ENCODE data around the gene ATAT1.
"Not testable (repeated sequence)": the region's sequence is repeated elsewhere in the genome, so short reads cannot be mapped to it uniquely, and the experiment has no call there.

ATAT1 gene

GRCh38 chr6:30666300-30666699, 39.6 kb downstream of the ATAT1 start:
- not testable (repeated sequence) for H3K9ac ChIP-seq (ENCODE audit: low read length); H3K27me3 ChIP-seq (ENCODE audit: control insufficient read depth, insufficient read depth, low read length); H3K4me1 ChIP-seq (ENCODE audit: control insufficient read depth, insufficient read depth, low read length); H3K4me3 ChIP-seq (ENCODE audit: low read length); H3K27ac ChIP-seq (ENCODE audit: low read depth, low read length)
- peaks cover 58% of the 10 kb centered on the region for H3K36me3 ChIP-seq (ENCODE audit: control insufficient read depth, insufficient read depth, low read length)

- peaks cover 5% of the 10 kb centered on the region for H3K4me1 ChIP-seq (ENCODE audit: control insufficient read depth, insufficient read depth, low read length)
- H3K27me3 ChIP-seq (ENCODE audit: control insufficient read depth, insufficient read depth, low read length), result no peaks in the 10 kb centered on the region
- no peak overlapping the region for H3K27ac ChIP-seq (ENCODE audit: low read depth, low read length)
- no peak overlapping the region for H3K4me3 ChIP-seq (ENCODE audit: low read length)
- H3K9ac ChIP-seq (ENCODE audit: low read length), result no peak overlapping the region
- peaks cover 23% of the 10 kb centered on the region for H3K36me3 ChIP-seq (ENCODE audit: control insufficient read depth, insufficient read depth, low read length)
These were observed 44.3 kb downstream of the ATAT1 start for GRCh38 chr6:30670760-30671527.

- peak within 1 kb of the TSS; percentile 71 for H3K4me3 ChIP-seq (ENCODE audit: low read length)
- peak within 1 kb of the TSS; percentile 42 for H3K9ac ChIP-seq (ENCODE audit: low read length)
- H3K36me3 ChIP-seq (ENCODE audit: control insufficient read depth, insufficient read depth, low read length), result peaks cover 28% of the 10 kb centered on the region
- peak within 1 kb of the TSS; percentile 65 for H3K27ac ChIP-seq (ENCODE audit: low read depth, low read length)
- H3K4me1 ChIP-seq (ENCODE audit: control insufficient read depth, insufficient read depth, low read length), result peaks cover 5% of the 10 kb centered on the region
- H3K27me3 ChIP-seq (ENCODE audit: control insufficient read depth, insufficient read depth, low read length), result no peaks in the 10 kb centered on the region
These were observed 46.0 kb downstream of the ATAT1 start, which contains the start of gene DHX16 for GRCh38 chr6:30672445-30673253. Gene DHX16 (minus strand): TSS chr6:30673006. CDS start chr6:30672841, 165 bp downstream.

GRCh38 chr6:30676660-30677285, 50.1 kb downstream of the ATAT1 start:
- Histone ChIP-seq H3K9ac (ENCODE audit: low read length) (no peak overlapping the region), H3K4me1 (ENCODE audit: control insufficient read depth, insufficient read depth, low read length) (peaks cover 20% of the 10 kb centered on the region), H3K27ac (ENCODE audit: low read depth, low read length) (no peak overlapping the region), H3K4me3 (ENCODE audit: low read length) (no peak overlapping the region), H3K27me3 (ENCODE audit: control insufficient read depth, insufficient read depth, low read length) (no peaks in the 10 kb centered on the region), H3K36me3 (ENCODE audit: control insufficient read depth, insufficient read depth, low read length) (peaks cover 22% of the 10 kb centered on the region)

- peak overlapping the region; percentile 77 for H3K27ac ChIP-seq (ENCODE audit: low read depth, low read length)
- peaks cover 22% of the 10 kb centered on the region for H3K36me3 ChIP-seq (ENCODE audit: control insufficient read depth, insufficient read depth, low read length)
- H3K9ac ChIP-seq (ENCODE audit: low read length), result no peak overlapping the region
- peak overlapping the region; percentile 54 for H3K4me3 ChIP-seq (ENCODE audit: low read length)
- no peaks in the 10 kb centered on the region for H3K27me3 ChIP-seq (ENCODE audit: control insufficient read depth, insufficient read depth, low read length)
- H3K4me1 ChIP-seq (ENCODE audit: control insufficient read depth, insufficient read depth, low read length), result peaks cover 31% of the 10 kb centered on the region
These were observed 52.5 kb downstream of the ATAT1 start for GRCh38 chr6:30678964-30679726.

- Histone ChIP-seq H3K4me1 (ENCODE audit: control insufficient read depth, insufficient read depth, low read length) (peaks cover 31% of the 10 kb centered on the region), H3K9ac (ENCODE audit: low read length) (no peak overlapping the region), H3K4me3 (ENCODE audit: low read length) (peak overlapping the region; percentile 54), H3K36me3 (ENCODE audit: control insufficient read depth, insufficient read depth, low read length) (peaks cover 22% of the 10 kb centered on the region), H3K27ac (ENCODE audit: low read depth, low read length) (peak overlapping the region; percentile 77), H3K27me3 (ENCODE audit: control insufficient read depth, insufficient read depth, low read length) (no peaks in the 10 kb centered on the region)
These were observed 53.3 kb downstream of the ATAT1 start for GRCh38 chr6:30679765-30680535.

DNA sequence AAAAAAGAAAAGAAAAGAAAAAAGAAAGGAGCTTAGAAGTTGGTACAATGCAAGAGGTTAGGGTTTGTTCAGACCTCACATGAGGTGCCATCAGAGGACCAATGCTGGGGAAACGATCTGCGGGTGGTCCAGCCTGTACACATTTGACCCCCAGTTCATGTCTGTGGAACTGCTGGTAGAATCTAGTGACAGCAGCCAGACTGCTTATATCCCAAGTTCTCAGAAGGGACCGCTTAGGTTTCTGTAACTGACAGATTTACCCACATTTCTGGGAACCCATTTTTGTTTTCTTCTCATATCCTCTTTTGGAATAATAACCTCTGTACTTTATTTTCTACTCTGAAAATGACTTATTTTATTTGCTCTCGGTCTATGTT, 55.1 kb downstream of the ATAT1 start:
- peaks cover 31% of the 10 kb centered on the region for H3K4me1 ChIP-seq (ENCODE audit: control insufficient read depth, insufficient read depth, low read length)
- H3K4me3 ChIP-seq (ENCODE audit: low read length), result peak overlapping the region; percentile 66
- H3K36me3 ChIP-seq (ENCODE audit: control insufficient read depth, insufficient read depth, low read length), result peaks cover 18% of the 10 kb centered on the region
- H3K9ac ChIP-seq (ENCODE audit: low read length), result peak overlapping the region; percentile 57
- H3K27ac ChIP-seq (ENCODE audit: low read depth, low read length), result peak overlapping the region; percentile 99
- H3K27me3 ChIP-seq (ENCODE audit: control insufficient read depth, insufficient read depth, low read length), result no peaks in the 10 kb centered on the region

DNA sequence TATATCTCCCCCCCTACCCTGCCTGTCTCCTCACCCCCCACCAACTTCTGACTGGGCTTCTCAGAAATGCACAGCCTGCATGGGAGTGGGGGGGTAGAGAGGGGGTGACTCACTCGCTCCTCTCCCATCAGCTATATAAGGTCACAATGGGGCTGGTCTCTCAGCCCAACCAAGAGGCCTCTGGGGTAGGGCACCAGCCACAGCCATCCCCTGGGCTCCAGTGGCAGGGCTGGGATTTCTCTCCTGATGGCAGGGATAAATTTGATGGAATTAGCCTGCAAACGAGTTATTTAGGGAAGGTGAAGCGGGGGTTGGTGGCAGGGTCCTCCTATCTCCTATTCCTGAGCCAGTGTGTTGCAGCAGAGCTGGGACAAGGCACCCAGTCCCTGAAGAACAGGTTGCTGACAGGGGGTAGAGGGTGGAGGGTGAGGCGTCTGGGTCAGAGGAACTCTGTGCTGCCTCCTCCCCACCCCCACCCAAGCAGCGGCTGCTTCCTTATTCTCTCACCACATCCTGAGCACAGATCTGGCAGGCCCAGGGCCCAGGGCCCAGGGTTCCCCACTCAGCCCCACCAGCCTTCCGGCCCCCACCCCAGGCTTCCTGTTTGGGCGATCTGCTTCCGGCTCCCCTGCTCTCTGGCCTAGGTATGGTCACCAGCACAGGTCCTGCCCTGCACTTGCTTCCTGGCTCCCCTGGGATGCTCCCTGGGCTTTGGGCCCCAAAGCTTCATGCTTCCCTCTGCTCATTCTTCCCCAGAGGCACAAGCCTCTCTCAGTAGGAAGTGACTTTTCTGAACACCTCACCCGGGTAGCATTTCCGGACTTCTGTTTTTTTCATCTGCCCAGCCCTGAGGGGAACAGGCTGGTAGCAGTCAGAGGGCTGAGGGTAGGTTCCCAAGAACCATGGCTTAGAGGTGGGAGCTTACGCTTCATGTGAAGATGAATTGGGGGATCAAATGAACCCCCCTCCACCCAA, 55.8 kb downstream of the ATAT1 start:
- Histone ChIP-seq H3K9ac (ENCODE audit: low read length) (peak overlapping the region; percentile 91), H3K27me3 (ENCODE audit: control insufficient read depth, insufficient read depth, low read length) (no peaks in the 10 kb centered on the region), H3K4me1 (ENCODE audit: control insufficient read depth, insufficient read depth, low read length) (peaks cover 31% of the 10 kb centered on the region), H3K4me3 (ENCODE audit: low read length) (peak overlapping the region; percentile 66), H3K36me3 (ENCODE audit: control insufficient read depth, insufficient read depth, low read length) (peaks cover 11% of the 10 kb centered on the region), H3K27ac (ENCODE audit: low read depth, low read length) (peak overlapping the region; percentile 99)

GRCh38 chr6:30683183-30683979, 56.7 kb downstream of the ATAT1 start:
- peak overlapping the region; percentile 99 for H3K27ac ChIP-seq (ENCODE audit: low read depth, low read length)
- H3K9ac ChIP-seq (ENCODE audit: low read length), result peak overlapping the region; percentile 91
- H3K27me3 ChIP-seq (ENCODE audit: control insufficient read depth, insufficient read depth, low read length), result no peaks in the 10 kb centered on the region
- H3K36me3 ChIP-seq (ENCODE audit: control insufficient read depth, insufficient read depth, low read length), result peaks cover 9% of the 10 kb centered on the region
- peaks cover 39% of the 10 kb centered on the region for H3K4me1 ChIP-seq (ENCODE audit: control insufficient read depth, insufficient read depth, low read length)
- H3K4me3 ChIP-seq (ENCODE audit: low read length), result peak overlapping the region; percentile 66

- Histone ChIP-seq H3K4me3 (ENCODE audit: low read length) (peak overlapping the region; percentile 66), H3K4me1 (ENCODE audit: control insufficient read depth, insufficient read depth, low read length) (peaks cover 42% of the 10 kb centered on the region), H3K9ac (ENCODE audit: low read length) (peak overlapping the region; percentile 54), H3K27me3 (ENCODE audit: control insufficient read depth, insufficient read depth, low read length) (no peaks in the 10 kb centered on the region), H3K36me3 (ENCODE audit: control insufficient read depth, insufficient read depth, low read length) (peaks cover 7% of the 10 kb centered on the region), H3K27ac (ENCODE audit: low read depth, low read length) (peak overlapping the region; percentile 99)
These were observed 57.3 kb downstream of the ATAT1 start for GRCh38 chr6:30683980-30684338.
